Ascending aorta (tissue), 2 donors: ENCODE results near the gene VSIG10L. TPM values are rescaled to one million over a fixed set of nuclear protein-coding genes. Genes with fewer than 3 reads are reported as not detected.
A peak's percentile ranks its signal among the peaks of the same experiment; 100 is the strongest.

ENCODE experiments used
- DNase-seq, 2 donors: peaks; one replicate each; pipeline ENCODE4 v3.0.0-alpha.2; 2019; ENCODE audit warnings: low spot score in 2 of 2
- H3K27ac ChIP-seq, 2 donors: fragments of 200-600 bp; sonication (generic); one replicate each; pipeline ENCODE4 v1.5.1; 2016 to 2017; ENCODE audit warnings: mild to moderate bottlenecking in 1 of 2
- H3K27me3 ChIP-seq: fragments of 200-600 bp; sonication (generic); one replicate; pipeline ENCODE4 v1.5.1; 2017
- H3K36me3 ChIP-seq, 2 donors: fragments of 200-600 bp; sonication (generic); one replicate each; pipeline ENCODE4 v1.5.1; 2016
- H3K4me1 ChIP-seq, 2 donors: fragments of 200-600 bp; sonication (generic); one replicate each; pipeline ENCODE4 v1.5.1; 2016 to 2017; ENCODE audit warnings: mild to moderate bottlenecking in 1 of 2
- H3K4me3 ChIP-seq, 2 donors: fragments of 200-600 bp; sonication (generic); one replicate each; pipeline ENCODE4 v1.5.1; 2016 to 2017; ENCODE audit warnings: mild to moderate bottlenecking in 1 of 2
- H3K9me3 ChIP-seq, 2 donors: fragments of 200-600 bp; sonication (generic); one replicate each; pipeline ENCODE4 v1.5.1; 2016
- CTCF ChIP-seq, 3 experiments: fragments of 200-600 bp in 2 of 3; fragments of 450-650 bp in 1 of 3; sonication (generic) in 2 of 3; IDR thresholded peaks; one replicate each; pipeline ENCODE4 v1.5.1; 2016 to 2019; ENCODE audit warnings: antibody characterized with exemption in 3 of 3, mild to moderate bottlenecking in 1 of 3, moderate library complexity in 1 of 3
- intact Hi-C: fragments of 100-400 bp; cut with DNase I; formaldehyde crosslinking; loops from one replicate; pipeline ENCODE4 v1.15.1; 2023
- total RNA-seq: library from RNA; depleted of rRNA; stranded (reverse); fragments of >200 nt; gene quantifications from one replicate; pipeline ENCODE4 v1.1.0, GENCODE V29; 2016

Gene VSIG10L
- total RNA-seq, result 1.4 TPM

- Histone ChIP-seq H3K27ac (peak within 1 kb of the TSS; percentile 92 to 93), H3K36me3 (peaks cover 8 to 15% of the 10 kb centered on the region in 2 donors), H3K4me1 (peaks cover 0 to 4% of the 10 kb centered on the region in 2 donors), H3K4me3 (no peak within 1 kb of the TSS), H3K9me3 (no peaks in the 10 kb centered on the region), H3K27me3 (no peaks in the 10 kb centered on the region)
- TF ChIP-seq CTCF (IDR thresholded peaks at IDR 0.05), result no peak
- no peak for DNase-seq
- intact Hi-C loops, result loop anchor here (2.0 kb wide), 2 partner anchors 229 to 233 kb away; partner anchors contain the start of genes CTU1 and ZNF175
These were observed at the start of gene VSIG10L for GRCh38 chr19:51341976-51342580. VSIG10L (minus strand) TSS chr19:51342139; CDS start chr19:51342124, 15 bp downstream.

- H3K9me3 ChIP-seq, result no peaks in the 10 kb centered on the region
- H3K27me3 ChIP-seq, result no peaks in the 10 kb centered on the region
- H3K27ac ChIP-seq, result no peak overlapping the region
- peaks cover 3 to 8% of the 10 kb centered on the region in 2 donors for H3K4me1 ChIP-seq
- H3K36me3 ChIP-seq, result no peaks in the 10 kb centered on the region
- intact Hi-C loops, result loop anchor here (5.0 kb wide), 1 partner anchor 181 kb away; the partner anchor contains the start of gene ZNF175
- DNase-seq, result no peak
- H3K4me3 ChIP-seq, result no peak overlapping the region
- no peak for TF ChIP-seq CTCF (IDR thresholded peaks at IDR 0.05)
These were observed 49.2 kb upstream of the VSIG10L start for GRCh38 chr19:51391073-51391611.

- TF ChIP-seq CTCF (IDR thresholded peaks at IDR 0.05), result no peak
- H3K4me3 ChIP-seq, result no peak overlapping the region
- no peak for DNase-seq
- H3K4me1 ChIP-seq, result peaks cover 3 to 4% of the 10 kb centered on the region in 2 donors
- intact Hi-C loops, result no loop called here
- no peak overlapping the region for H3K27ac ChIP-seq
- no peaks in the 10 kb centered on the region for H3K27me3 ChIP-seq
- H3K9me3 ChIP-seq, result no peaks in the 10 kb centered on the region
- H3K36me3 ChIP-seq, result no peaks in the 10 kb centered on the region
These were observed 47.2 kb upstream of the VSIG10L start for GRCh38 chr19:51389143-51389542.

GRCh38 chr19:51387924-51388389 is 46.0 kb upstream of the VSIG10L start, which contains the start of gene LIM2:
LIM2 (minus strand) TSS chr19:51387974; CDS start chr19:51387443, 531 bp downstream.
- no peak for DNase-seq
- intact Hi-C loops, result no loop called here

GRCh38 chr19:51386882-51387520 is 45.1 kb upstream of the VSIG10L start:
- H3K27ac ChIP-seq, result no peak overlapping the region
- intact Hi-C loops, result no loop called here
- H3K4me3 ChIP-seq, result no peak overlapping the region
- TF ChIP-seq CTCF (IDR thresholded peaks at IDR 0.05), result no peak
- no peaks in the 10 kb centered on the region for H3K4me1 ChIP-seq
- no peaks in the 10 kb centered on the region for H3K27me3 ChIP-seq
- no peak for DNase-seq
- H3K9me3 ChIP-seq, result no peaks in the 10 kb centered on the region
- no peaks in the 10 kb centered on the region for H3K36me3 ChIP-seq

More at GRCh38 chr19:51387924-51388389, 46.0 kb upstream of the VSIG10L start, which contains the start of gene LIM2:
- Histone ChIP-seq H3K4me3 (no peak within 1 kb of the TSS), H3K27me3 (no peaks in the 10 kb centered on the region), H3K4me1 (no peaks in the 10 kb centered on the region), H3K36me3 (no peaks in the 10 kb centered on the region), H3K9me3 (no peaks in the 10 kb centered on the region), H3K27ac (no peak within 1 kb of the TSS)
- no peak for TF ChIP-seq CTCF (IDR thresholded peaks at IDR 0.05)
